AG04450 (cell line): ENCODE results near the gene GRIPAP1. TPM values are rescaled to one million over a fixed set of nuclear protein-coding genes. Genes with fewer than 3 reads are reported as not detected.

Experiments used
- CTCF ChIA-PET: fragments of 300-600, 350-600 bp; formaldehyde crosslinking; extraction: SDS; loops from one replicate; lab custom pipeline; 2022; ENCODE audit warnings: antibody characterized with exemption, inconsistent platforms; lab: Charles Lee
- POLR2A ChIA-PET: fragments of 350-600 bp; formaldehyde crosslinking; extraction: SDS; loops from one replicate; lab custom pipeline; 2021; ENCODE audit warnings: antibody characterized with exemption, inconsistent platforms; lab: Yijun Ruan, JAX
- DNase-seq: peaks from one replicate; pipeline ENCODE4 v3.0.0-alpha.2; 2011; ENCODE audit warnings: low read depth, low spot score
- H3K27ac ChIP-seq: one replicate; pipeline ENCODE4 v1.5.1; 2012; ENCODE audit warnings: low read depth, low read length, control low read depth
- H3K27me3 ChIP-seq: one replicate; pipeline ENCODE4 v1.6.0; 2012; ENCODE audit warnings: low read length; ENCODE audit not compliant: control insufficient read depth, insufficient read depth
- H3K4me3 ChIP-seq: 2 replicates; pipeline ENCODE4 v1.5.1; 2011; ENCODE audit warnings: mild to moderate bottlenecking, low read depth, low read length, control low read depth
- H3K9me3 ChIP-seq: 2 replicates; pipeline ENCODE4 v1.5.1; 2012; ENCODE audit warnings: low read length; ENCODE audit not compliant: control insufficient read depth, insufficient read depth
- polyA plus RNA-seq: library from polyadenylated mRNA; depleted of rRNA; stranded (reverse); fragments of >200 nt; gene quantifications from 2 replicates; pipeline ENCODE4 v1.2.3, GENCODE V29; 2011
- TF ChIP-seq, protein P1 (sequence below): IDR thresholded peaks from 2 replicates; pipeline ENCODE4 v1.5.1; 2011; ENCODE audit warnings: low read depth, low read length, control low read depth, inconsistent platforms

GRIPAP1 gene
- polyA plus RNA-seq, 1 experiment, result 24.3 TPM

DNA sequence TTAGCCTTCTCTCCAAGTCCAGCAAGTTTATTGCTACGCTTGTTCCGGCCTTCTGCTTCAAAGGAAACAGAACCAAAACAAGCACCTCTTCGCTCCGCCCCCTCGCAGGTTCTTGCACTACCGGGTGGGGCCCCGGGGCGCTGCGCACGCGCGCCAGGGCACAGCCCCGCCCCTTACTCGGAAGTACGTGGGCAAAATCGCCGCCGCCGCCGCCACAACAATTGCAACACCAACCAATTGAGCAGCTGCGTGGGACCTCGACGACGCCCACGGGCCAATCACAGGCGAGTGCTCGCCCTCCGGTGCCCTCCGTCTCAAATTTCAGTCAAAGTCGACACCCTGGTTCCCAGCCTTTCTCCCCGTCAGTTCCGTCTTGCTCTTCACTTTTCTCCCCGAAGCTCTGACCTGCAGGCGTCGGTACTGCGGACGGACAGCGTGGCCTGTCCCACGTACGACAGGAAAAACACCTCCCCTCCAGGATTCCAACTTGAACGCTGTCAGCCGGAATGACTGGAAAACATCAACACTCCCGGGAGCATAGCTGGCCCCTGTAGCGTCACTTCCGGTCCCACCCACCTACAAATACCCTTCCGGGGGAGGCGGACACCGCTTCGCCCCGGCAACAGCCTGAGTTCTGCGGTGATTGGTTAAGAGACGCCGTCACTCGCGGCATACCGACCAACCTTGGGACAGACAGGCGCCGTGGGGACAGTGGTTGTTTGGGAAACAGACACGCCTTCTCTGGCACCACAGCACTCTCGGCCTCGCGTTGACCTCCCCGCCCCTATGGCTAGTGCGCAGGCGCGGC lies 44.0 kb downstream of the GRIPAP1 start:
- TF ChIP-seq, protein P1, sequence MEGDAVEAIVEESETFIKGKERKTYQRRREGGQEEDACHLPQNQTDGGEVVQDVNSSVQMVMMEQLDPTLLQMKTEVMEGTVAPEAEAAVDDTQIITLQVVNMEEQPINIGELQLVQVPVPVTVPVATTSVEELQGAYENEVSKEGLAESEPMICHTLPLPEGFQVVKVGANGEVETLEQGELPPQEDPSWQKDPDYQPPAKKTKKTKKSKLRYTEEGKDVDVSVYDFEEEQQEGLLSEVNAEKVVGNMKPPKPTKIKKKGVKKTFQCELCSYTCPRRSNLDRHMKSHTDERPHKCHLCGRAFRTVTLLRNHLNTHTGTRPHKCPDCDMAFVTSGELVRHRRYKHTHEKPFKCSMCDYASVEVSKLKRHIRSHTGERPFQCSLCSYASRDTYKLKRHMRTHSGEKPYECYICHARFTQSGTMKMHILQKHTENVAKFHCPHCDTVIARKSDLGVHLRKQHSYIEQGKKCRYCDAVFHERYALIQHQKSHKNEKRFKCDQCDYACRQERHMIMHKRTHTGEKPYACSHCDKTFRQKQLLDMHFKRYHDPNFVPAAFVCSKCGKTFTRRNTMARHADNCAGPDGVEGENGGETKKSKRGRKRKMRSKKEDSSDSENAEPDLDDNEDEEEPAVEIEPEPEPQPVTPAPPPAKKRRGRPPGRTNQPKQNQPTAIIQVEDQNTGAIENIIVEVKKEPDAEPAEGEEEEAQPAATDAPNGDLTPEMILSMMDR, result no peak
- H3K27me3 ChIP-seq, result no peaks in the 10 kb centered on the region
- DNase-seq, result peak; percentile 96
- H3K9me3 ChIP-seq, result no peaks in the 10 kb centered on the region
- ChIA-PET POLR2A (interaction anchor here (0.6 to 1.6 kb wide), 5 partner anchors 13 to 282 kb away, joined by 3 to 20 read pairs (median 9); partner anchors contain the start of genes KCND1 and TFE3), CTCF (interaction anchor here (0.6 to 3.1 kb wide), 4 partner anchors 14 to 198 kb away, joined by 3 to 12 read pairs (median 3); partner anchors contain the start of gene KCND1)
- peak overlapping the region; percentile 77 for H3K4me3 ChIP-seq
- H3K27ac ChIP-seq, result peak overlapping the region; percentile 98

- CTCF ChIA-PET, result interaction anchor here (1.0 kb wide), 1 partner anchor 198 kb away, joined by 3 read pairs; no protein-coding TSS in a partner anchor
- H3K27ac ChIP-seq, result peak within 1 kb of the TSS; percentile 98
- H3K4me3 ChIP-seq, result peak within 1 kb of the TSS; percentile 77
- POLR2A ChIA-PET, result no interaction called here
- no peaks in the 10 kb centered on the region for H3K9me3 ChIP-seq
- TF ChIP-seq, protein P1, result no peak
- DNase-seq, result no peak
- no peaks in the 10 kb centered on the region for H3K27me3 ChIP-seq
Observed at GRCh38 chrX:48957477-48957826, 44.6 kb downstream of the GRIPAP1 start, which contains the start of gene OTUD5. OTUD5 (minus strand) TSS chrX:48957607; CDS start chrX:48957570, 37 bp downstream.

GRCh38 chrX:48956728-48957414 lies 45.2 kb downstream of the GRIPAP1 start:
- no peak for DNase-seq
- H3K27me3 ChIP-seq, result no peaks in the 10 kb centered on the region
- H3K9me3 ChIP-seq, result no peaks in the 10 kb centered on the region
- peak overlapping the region; percentile 77 for H3K4me3 ChIP-seq
- CTCF ChIA-PET, result interaction anchor here (3.0 kb wide), 1 partner anchor 11 kb away, joined by 13 read pairs; no protein-coding TSS in a partner anchor
- POLR2A ChIA-PET, result no interaction called here
- TF ChIP-seq, protein P1, result no peak
- no peak overlapping the region for H3K27ac ChIP-seq

DNA sequence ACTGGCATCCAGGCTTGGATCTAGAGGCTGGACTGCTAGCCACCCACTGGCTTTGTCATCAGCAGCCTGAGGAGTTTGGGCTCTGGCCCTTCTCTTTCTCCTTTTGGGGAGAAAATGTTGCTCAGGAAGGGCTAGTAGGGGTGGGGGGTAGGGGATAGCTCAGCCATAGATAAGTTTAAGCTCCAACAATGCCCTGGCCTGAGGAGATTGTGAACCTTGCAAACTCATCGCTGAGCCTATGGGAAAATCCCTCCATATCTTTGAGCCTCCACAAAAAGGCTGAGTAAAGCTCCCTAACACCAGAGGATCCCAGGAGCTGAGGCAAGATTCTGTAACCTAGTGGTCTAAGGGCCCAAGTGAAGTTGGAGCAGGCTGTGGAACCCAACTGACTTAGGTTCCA lies 53.5 kb downstream of the GRIPAP1 start:
- POLR2A ChIA-PET, result no interaction called here
- TF ChIP-seq, protein P1, result no peak

More for the DNA sequence above, 53.5 kb downstream of the GRIPAP1 start:
- Histone ChIP-seq H3K27ac (no peak overlapping the region), H3K4me3 (no peak overlapping the region), H3K27me3 (no peaks in the 10 kb centered on the region), H3K9me3 (no peaks in the 10 kb centered on the region)
- no peak for DNase-seq
- CTCF ChIA-PET, result no interaction called here
